ENCODE measurements around the gene CD34.
A peak's percentile ranks its signal among the peaks of the same experiment; 100 is the strongest.

CD34 gene

GRCh38 chr1:207871117-207871649, 39.7 kb downstream of the CD34 start:
- no peak for DNase-seq

- DNase-seq, result no peak
These were observed 40.5 kb downstream of the CD34 start for GRCh38 chr1:207870306-207871031.

DNA sequence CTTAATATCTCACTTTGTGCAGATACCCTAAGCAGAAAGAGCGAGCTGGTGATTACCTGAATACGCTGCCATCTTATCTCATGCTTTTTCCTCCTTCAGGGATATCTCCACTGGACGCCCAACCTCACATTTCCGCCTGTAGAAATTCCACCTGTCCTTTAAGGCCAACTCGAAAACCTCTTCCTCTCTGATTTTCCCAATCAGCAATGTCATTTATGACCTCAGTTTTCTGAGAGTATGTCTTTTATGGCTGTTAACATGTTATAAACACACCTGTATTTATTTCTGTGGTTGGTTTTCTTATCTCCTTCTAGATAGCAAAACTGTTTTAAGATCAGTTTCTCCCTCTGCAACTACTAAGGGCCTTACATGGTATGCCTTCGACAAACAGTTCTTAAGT, 41.1 kb downstream of the CD34 start:
- DNase-seq, result no peak

DNA sequence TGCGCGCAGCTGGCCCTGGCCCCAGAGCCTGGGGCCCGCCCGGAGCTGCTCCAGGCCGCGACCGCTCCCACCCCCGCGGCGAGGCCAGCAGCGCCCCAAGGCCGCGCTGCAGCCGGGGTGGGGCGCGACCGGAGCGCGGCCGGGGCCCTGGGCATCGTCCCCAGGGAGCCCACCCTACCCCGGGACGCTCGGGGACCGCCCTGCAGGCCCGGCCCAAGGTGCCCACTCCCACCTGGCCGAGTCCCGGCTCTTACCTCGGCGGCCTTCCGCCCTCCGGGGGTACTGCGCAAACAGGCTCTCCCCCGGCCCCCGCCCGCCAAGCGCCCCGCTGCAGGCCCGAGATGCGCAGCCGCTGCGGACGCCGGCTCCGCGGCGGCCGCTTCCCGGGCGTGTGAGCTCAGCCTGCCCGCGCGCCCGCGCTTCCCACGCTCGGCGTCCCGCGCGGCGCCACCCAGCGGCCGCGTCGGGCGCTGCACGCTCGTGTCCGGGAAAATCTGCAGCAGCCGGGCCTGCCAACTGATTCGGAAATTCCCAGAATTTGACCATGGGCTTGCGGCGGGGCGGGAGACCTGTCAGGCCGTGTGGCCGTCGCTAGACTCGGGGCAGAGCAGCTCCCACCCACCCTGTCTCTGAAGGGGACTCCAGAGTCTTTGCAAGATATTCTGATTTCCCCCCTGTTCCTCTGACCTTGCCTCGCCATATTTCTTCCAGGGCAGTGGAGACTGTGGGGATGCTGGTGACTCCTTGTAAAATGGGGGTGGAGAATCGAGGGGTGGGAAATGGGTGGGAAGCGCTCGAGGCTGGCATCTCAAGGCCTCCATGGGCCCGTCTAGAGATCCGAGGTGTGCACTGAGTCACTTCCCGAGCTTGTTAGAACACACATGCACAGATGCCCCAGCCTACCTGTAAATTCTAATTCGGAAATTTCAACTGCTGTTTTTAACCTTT, 41.9 kb downstream of the CD34 start:
- peak; percentile 87 for DNase-seq

- peak; percentile 44 for DNase-seq
These were observed 42.6 kb downstream of the CD34 start for GRCh38 chr1:207868251-207868773.

GRCh38 chr1:207867136-207868109, 43.5 kb downstream of the CD34 start:
- no peak for DNase-seq

GRCh38 chr1:207866471-207867135, 44.3 kb downstream of the CD34 start:
- no peak for DNase-seq

DNA sequence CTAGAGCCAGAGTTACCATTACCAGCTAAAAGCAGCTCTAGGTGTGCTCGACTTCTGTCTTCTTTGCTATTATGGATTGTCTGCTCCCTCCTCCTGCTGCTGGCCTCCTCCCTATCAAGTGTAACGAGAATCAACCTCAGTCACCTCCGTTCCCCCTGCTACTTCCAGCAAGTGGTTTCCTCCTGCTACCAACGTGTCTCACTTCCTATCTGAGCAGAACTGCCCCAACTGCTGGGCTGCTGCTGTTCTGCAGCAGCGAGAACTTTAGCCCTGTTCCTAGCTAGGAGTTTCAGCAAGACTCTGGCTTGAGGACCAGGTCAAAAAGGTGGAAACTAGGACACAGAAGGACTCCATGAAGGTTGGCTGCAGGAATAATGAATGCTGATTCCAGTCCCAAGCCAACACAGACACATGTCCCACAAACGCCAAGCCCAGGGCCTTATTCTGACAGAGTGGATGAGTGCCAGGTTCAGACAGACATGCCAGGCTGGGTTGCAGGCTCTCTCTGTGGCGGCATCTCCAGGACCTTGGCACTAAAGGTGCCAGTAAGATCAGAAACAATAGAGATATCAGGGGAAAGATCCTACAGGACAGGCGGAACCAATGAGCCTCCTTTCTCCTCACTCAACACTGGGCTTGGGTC, 46.9 kb downstream of the CD34 start:
- no peak for DNase-seq

DNA sequence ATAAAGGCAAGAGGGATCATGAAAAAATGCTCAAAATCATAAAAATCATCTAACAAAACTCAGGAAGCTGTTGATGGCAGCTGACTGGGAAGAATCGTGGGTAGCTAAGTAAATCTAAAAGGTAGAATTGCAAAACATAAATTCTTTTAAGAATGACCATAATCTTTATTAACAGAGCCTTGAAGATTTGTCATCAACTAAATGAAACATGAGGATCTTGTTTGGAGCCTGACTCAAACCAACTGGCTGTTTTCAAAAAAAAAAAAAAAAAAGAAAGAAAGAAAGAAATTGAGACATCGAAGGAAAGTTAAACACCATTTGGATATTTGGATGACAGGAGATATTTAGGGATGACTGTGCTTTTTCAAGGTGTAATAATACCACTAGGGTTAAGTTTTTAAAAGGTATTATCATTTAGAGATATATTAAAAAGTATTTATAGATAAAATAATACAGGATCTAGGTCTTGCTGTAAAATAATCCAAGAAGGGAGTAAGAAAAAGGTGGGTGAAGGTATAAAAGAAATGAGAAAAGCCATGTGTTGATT, 48.6 kb downstream of the CD34 start:
- no peak for DNase-seq

GRCh38 chr1:207861442-207862177, 49.3 kb downstream of the CD34 start:
- no peak for DNase-seq

DNA sequence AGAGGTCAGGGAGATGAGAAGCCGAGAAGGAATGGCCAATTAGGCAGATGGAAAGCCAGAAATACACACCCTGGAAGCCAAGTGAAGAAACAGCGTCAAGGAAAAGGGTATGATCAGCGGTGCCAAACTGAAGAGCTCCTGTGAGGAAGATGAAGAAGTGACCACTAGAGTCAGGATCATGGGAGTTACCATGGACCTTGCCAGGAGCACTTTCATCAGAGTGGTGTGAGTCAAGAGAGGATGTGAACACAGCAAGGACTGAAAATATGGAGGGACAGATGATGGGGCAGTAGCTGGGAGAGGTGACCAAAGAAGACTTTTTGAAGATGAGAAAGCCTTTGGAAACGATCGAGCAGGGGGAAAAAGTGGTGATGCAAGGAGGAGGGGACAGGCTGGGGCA, 50.4 kb downstream of the CD34 start:
- no peak for DNase-seq

DNA sequence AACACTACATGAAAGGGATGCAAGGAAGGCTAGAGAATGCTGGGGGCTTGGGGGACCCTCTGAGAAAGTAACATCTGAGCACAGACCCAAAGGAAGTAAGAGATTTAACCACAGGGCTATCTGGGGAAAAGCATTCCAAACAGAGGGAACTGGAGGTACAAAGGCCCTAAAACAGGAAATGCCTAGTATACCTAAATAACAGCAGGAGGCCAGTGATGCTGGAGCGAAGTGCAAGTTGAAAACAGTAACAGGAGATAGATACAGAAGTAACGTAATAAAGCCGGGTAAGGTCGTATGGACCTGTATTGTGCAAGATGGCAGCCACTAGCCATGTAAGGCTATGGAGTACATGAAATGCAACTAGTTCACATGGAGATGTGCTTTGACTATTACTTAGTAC, 52.1 kb downstream of the CD34 start:
- DNase-seq, result no peak

GRCh38 chr1:207858281-207858680, 52.6 kb downstream of the CD34 start:
- DNase-seq, result no peak

DNA sequence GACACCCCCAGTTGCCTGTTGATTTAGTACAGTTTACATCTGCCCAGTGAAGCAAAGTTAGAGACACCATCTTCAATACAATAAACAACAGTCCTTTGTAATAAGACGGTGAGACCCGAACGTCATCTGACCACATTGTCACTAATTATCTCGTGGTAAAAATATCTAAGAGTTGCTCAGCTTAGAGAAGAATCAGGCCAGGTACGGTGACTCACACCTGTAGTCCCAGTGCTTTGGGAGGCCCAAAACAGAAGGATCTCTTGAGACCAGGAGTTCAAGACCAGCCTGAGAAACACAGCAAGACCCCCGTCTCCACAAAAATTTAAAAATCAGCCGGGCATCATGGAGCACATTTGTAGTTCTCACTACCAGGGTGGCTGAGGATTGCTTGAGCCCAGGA, 53.5 kb downstream of the CD34 start:
- no peak for DNase-seq

- no peak for DNase-seq
These were observed 54.5 kb downstream of the CD34 start for GRCh38 chr1:207856276-207857023.

GRCh38 chr1:207854001-207854400, 56.9 kb downstream of the CD34 start:
- DNase-seq, result no peak

DNA sequence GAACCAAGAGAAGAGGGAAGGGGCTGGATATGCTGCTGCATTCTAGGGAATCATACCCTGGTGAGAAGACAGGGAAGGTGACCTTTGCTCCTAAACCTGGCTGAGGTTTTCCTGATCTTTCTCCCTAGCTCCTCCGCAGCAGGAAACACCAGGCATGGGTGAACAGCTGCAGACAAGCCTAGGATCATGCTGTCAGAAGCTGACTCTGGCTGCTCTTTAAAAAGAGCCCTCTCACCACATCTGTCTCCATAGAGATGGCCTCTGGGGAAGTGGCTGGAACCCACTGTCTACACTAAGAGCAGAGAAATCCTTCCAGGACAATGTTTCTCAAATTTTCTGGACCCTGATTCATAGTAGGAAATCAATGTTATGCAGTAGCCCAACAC, 57.6 kb downstream of the CD34 start:
- DNase-seq, result no peak

DNA sequence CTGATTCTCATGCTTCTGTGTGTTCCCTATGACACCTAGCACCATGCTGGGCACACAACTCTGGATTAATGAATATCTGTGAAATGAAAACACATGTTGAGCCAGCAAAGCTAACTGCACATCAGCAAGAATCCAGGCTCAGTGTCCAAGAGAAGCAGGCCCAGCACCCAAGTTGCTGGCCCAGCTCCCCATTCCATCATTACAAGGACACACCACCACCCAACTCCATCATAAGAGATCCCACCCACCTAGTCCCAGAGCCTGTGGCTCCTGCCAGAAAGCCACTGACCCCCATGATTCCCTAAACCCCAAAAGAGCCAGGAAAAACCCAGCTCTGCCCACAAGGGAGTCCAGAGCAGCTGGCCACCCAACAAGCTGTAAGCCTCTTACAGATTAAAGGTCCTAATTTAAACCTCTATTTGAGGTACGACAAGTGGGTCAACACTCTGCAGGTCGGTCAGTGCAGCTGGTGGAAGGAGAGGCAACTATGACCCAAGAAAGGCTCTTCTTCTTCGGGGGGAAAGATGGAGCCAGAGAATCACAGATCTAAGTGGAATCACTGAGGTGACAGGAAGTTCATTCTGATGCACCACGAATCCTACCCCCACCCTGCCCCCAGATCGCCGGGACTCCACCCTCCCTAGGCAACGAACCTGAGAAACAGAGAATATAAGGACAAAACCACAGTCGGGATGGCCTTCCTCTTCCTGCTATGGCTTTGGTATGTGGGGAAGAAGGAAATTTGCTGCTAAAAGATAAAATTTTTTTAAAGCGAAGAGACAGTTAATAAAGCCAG, 58.2 kb downstream of the CD34 start:
- DNase-seq, result no peak

DNA sequence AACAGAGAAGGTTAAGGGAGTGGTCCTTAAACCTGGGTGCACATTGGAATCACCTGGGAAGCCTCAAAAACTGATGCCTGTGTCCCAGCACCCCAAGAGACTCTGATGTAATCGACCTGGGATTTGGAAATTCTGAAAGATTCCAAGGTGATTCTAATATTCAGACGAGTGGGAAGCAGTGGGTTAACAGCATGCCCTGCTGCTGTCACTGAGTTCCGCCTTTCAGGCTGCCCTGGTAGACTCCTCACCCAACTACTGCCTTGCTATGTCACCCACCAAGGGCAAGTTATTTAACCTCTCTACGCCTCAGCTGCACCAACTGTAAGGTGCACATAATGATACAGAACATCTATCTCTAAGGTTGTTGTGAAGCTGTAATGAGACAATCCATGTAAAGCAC, 59.2 kb downstream of the CD34 start:
- no peak for DNase-seq
